Keratinocyte (primary cell): ENCODE data around the gene SYNDIG1. TPM values are rescaled to one million over a fixed set of nuclear protein-coding genes. Genes with fewer than 3 reads are reported as not detected.

ENCODE experiments used
- DNase-seq: peaks from one replicate; pipeline ENCODE4 v3.0.0-alpha.2; 2011; ENCODE audit warnings: low read depth, missing footprints, low spot score
- FAIRE-seq: peaks from 2 replicates; lab custom pipeline; 2011; peaks lifted over from hg19 to GRCh38; lab: Jason Lieb, UNC
- H2AFZ ChIP-seq: 2 replicates; pipeline ENCODE4 v1.6.0; 2012; ENCODE audit warnings: low read length, control low read depth, inconsistent platforms; ENCODE audit not compliant: control insufficient read depth
- H3K27ac ChIP-seq: 2 replicates; pipeline ENCODE4 v1.5.1; 2011; ENCODE audit warnings: low read length; ENCODE audit not compliant: control insufficient read depth, insufficient read depth
- H3K27me3 ChIP-seq: 3 replicates; pipeline ENCODE4 v1.6.0; 2011; ENCODE audit warnings: low read length; ENCODE audit not compliant: control insufficient read depth, insufficient read depth; ENCODE audit errors: extremely low read depth
- H3K36me3 ChIP-seq, 2 experiments: 2 replicates in 1 of 2; 3 replicates in 1 of 2; pipeline ENCODE4 v1.5.1; 2011; ENCODE audit warnings: low read length in 2 of 2, mild to moderate bottlenecking in 1 of 2; ENCODE audit not compliant: control insufficient read depth in 2 of 2, insufficient read depth in 2 of 2; ENCODE audit errors: extremely low read depth in 1 of 2
- H3K4me1 ChIP-seq: 3 replicates; pipeline ENCODE4 v1.5.1; 2011; ENCODE audit warnings: low read length; ENCODE audit not compliant: control insufficient read depth, insufficient read depth; ENCODE audit errors: extremely low read depth
- H3K4me2 ChIP-seq: 3 replicates; pipeline ENCODE4 v1.6.0; 2011; ENCODE audit warnings: low read depth, low read length; ENCODE audit not compliant: control insufficient read depth, insufficient read depth; ENCODE audit errors: extremely low read depth
- H3K4me3 ChIP-seq, 3 experiments: fragments of 200-600 bp in 1 of 3; sonication (generic) in 1 of 3; 2 replicates in 2 of 3; 3 replicates in 1 of 3; pipeline ENCODE4 v1.5.1; 2011 to 2016; ENCODE audit warnings: low read length in 3 of 3, mild to moderate bottlenecking in 3 of 3, control low read depth in 2 of 3, inconsistent platforms in 1 of 3, low read depth in 1 of 3, mixed read lengths in 1 of 3, mixed run types in 1 of 3, moderate library complexity in 1 of 3; ENCODE audit not compliant: control insufficient read depth in 2 of 3, insufficient read depth in 2 of 3; ENCODE audit errors: extremely low read depth in 1 of 3
- H3K79me2 ChIP-seq: 2 replicates; pipeline ENCODE4 v1.6.0; 2012; ENCODE audit warnings: low read length; ENCODE audit not compliant: control insufficient read depth, insufficient read depth
- H3K9ac ChIP-seq: 3 replicates; pipeline ENCODE4 v1.6.0; 2011; ENCODE audit warnings: low read length; ENCODE audit not compliant: control insufficient read depth, insufficient read depth; ENCODE audit errors: extremely low read depth
- H3K9me1 ChIP-seq: 3 replicates; pipeline ENCODE4 v1.6.0; 2011; ENCODE audit warnings: low read length; ENCODE audit not compliant: control insufficient read depth, insufficient read depth; ENCODE audit errors: extremely low read depth
- H3K9me3 ChIP-seq: 2 replicates; pipeline ENCODE4 v1.5.1; 2012; ENCODE audit warnings: low read depth, low read length; ENCODE audit not compliant: control insufficient read depth
- H4K20me1 ChIP-seq: 3 replicates; pipeline ENCODE4 v1.6.0; 2011; ENCODE audit warnings: low read length; ENCODE audit not compliant: control insufficient read depth, insufficient read depth; ENCODE audit errors: extremely low read depth
- CTCF ChIP-seq, 3 experiments: IDR thresholded peaks in 1 of 3; conservative IDR thresholded peaks in 1 of 3; optimal IDR thresholded peaks in 1 of 3; 2 replicates in 2 of 3; 3 replicates in 1 of 3; pipeline versions ENCODE3 to v1.5.1; 2011; ENCODE audit warnings: low read length in 3 of 3, mild to moderate bottlenecking in 3 of 3, moderate library complexity in 2 of 3, control low read depth in 1 of 3, inconsistent platforms in 1 of 3; ENCODE audit not compliant: insufficient read depth in 2 of 3; ENCODE audit errors: extremely low read depth in 1 of 3
- EZH2 ChIP-seq: IDR thresholded peaks from one replicate; pipeline ENCODE4 v1.6.1; 2012; ENCODE audit warnings: inconsistent platforms, mild to moderate bottlenecking, low read length, moderate library complexity
- dilution Hi-C: fragments of 300-500 bp; cut with MboI; formaldehyde crosslinking; loops from one replicate; pipeline ENCODE4 v1.7.0; 2020; ENCODE audit warnings: low sequenced_read_pairs; ENCODE audit not compliant: extremely low pct_ligation_motif_present
- polyA plus RNA-seq, 5 experiments: library from polyadenylated mRNA; depleted of rRNA in 3 of 5; stranded (reverse) in 3 of 5; stranded (forward) in 1 of 5; unstranded in 1 of 5; fragments of >200 nt; gene quantifications; 1 replicate in 1 of 5; 2 replicates in 3 of 5; 3 replicates in 1 of 5; pipeline versions ENCODE4 v1.2.1 to v1.2.3, GENCODE V29; 2011 to 2012; ENCODE audit warnings: missing spikeins in 2 of 5, low read depth in 1 of 5, low replicate concordance in 1 of 5

Gene SYNDIG1
- polyA plus RNA-seq, 1 donor (not counting 4 experiments of a cell fraction or from before 2014, with no cell fraction given), result 0.38 TPM

- dilution Hi-C loops, result no loop called here
- no peak overlapping the region for H3K27ac ChIP-seq
- H3K36me3 ChIP-seq, result no peaks in the 10 kb centered on the region
- H3K79me2 ChIP-seq, result no peaks in the 10 kb centered on the region
- no peak overlapping the region for H3K4me3 ChIP-seq
- H3K9me3 ChIP-seq, result peaks cover 5% of the 10 kb centered on the region
- DNase-seq (no peak), FAIRE-seq (no peak)
- no peaks in the 10 kb centered on the region for H3K4me1 ChIP-seq
- no peaks in the 10 kb centered on the region for H4K20me1 ChIP-seq
- H2AFZ ChIP-seq, result no peak overlapping the region
- no peak overlapping the region for H3K4me2 ChIP-seq
- H3K9me1 ChIP-seq, result no peaks in the 10 kb centered on the region
- TF ChIP-seq EZH2, result no peak
- no peak for TF ChIP-seq CTCF (optimal IDR thresholded peaks at IDR 0.05 in 1 of 3, IDR thresholded peaks at IDR 0.05 in 1 of 3, conservative IDR thresholded peaks at IDR 0.05 in 1 of 3; ENCODE audit: extremely low read depth in 1 of 3, insufficient read depth in 2 of 3, low read length in 3 of 3)
- H3K27me3 ChIP-seq, result no peaks in the 10 kb centered on the region
- no peak overlapping the region for H3K9ac ChIP-seq
Measured at GRCh38 chr20:24493181-24493580, 23.8 kb downstream of the SYNDIG1 start.

- no peaks in the 10 kb centered on the region for H4K20me1 ChIP-seq
- no peak overlapping the region for H3K27ac ChIP-seq
- H3K9me3 ChIP-seq, result peaks cover 5% of the 10 kb centered on the region
- DNase-seq, result no peak
- H3K9me1 ChIP-seq, result no peaks in the 10 kb centered on the region
- no peaks in the 10 kb centered on the region for H3K36me3 ChIP-seq
- no peak for FAIRE-seq
- no peak overlapping the region for H3K9ac ChIP-seq
- no peak overlapping the region for H2AFZ ChIP-seq
- H3K4me1 ChIP-seq, result no peaks in the 10 kb centered on the region
- dilution Hi-C loops, result no loop called here
- no peaks in the 10 kb centered on the region for H3K79me2 ChIP-seq
- TF ChIP-seq EZH2 (no peak), CTCF (optimal IDR thresholded peaks at IDR 0.05 in 1 of 3, IDR thresholded peaks at IDR 0.05 in 1 of 3, conservative IDR thresholded peaks at IDR 0.05 in 1 of 3; ENCODE audit: extremely low read depth in 1 of 3, insufficient read depth in 2 of 3, low read length in 3 of 3) (no peak)
- no peak overlapping the region for H3K4me3 ChIP-seq
- no peaks in the 10 kb centered on the region for H3K27me3 ChIP-seq
- no peak overlapping the region for H3K4me2 ChIP-seq
Measured at GRCh38 chr20:24493661-24494459, 24.4 kb downstream of the SYNDIG1 start.
